Aortic smooth muscle cell (primary cell): ENCODE data around the gene ZNF211. TPM values are rescaled to one million over a fixed set of nuclear protein-coding genes. Genes with fewer than 3 reads are reported as not detected.

Experiments used
- total RNA-seq: library from RNA; depleted of rRNA; stranded (reverse); fragments of >200 nt; gene quantifications from 2 replicates; pipeline ENCODE4 v1.2.3, GENCODE V29; 2014

Gene ZNF211
- 10.2 and 11.8 TPM in 2 replicates for total RNA-seq

DNA sequence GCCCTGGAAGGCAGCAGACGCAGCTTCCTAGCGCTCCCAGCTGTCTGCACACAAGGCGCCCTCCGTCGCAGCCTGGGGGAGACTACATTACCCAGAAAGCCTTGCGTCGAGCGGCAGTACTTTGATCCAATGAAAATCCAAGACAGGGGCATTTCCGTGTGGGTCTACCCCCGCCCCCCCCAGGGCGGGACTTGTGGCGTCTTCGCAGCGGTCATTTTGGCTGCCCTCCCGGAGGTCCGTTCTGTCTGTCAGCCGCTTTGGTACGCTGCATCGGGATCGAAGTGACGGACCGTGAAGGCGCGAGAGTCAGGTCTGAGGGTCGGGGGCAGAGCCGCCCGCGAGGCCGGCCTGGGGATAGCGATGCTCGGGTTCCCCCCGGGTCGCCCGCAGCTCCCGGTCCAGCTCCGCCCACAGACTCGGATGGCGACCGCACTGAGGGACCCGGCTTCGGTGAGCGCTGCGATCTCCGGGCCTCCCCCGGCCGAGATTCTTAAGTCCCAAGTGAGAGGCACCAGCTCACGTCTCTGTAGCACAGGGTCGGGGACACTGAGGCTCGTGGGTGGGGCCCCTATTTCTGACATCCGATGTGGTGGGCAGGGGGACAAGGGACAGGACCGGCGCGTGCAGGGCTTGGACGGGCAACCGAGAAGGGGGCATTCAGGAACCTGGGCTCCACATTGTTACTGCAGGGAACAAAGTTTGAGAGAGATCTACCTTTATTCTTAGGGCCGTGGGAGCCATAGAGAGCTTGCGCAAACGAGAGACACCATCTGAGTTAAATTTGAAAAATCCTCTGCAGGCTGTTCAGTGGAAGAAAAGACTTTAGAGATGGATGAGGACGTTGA, at the start of gene ZNF211:
Gene ZNF211, plus strand, starts transcription at position 182 of the 845 bp plus-strand sequence. Its CDS starts 179 bp downstream, at position 361.

DNA sequence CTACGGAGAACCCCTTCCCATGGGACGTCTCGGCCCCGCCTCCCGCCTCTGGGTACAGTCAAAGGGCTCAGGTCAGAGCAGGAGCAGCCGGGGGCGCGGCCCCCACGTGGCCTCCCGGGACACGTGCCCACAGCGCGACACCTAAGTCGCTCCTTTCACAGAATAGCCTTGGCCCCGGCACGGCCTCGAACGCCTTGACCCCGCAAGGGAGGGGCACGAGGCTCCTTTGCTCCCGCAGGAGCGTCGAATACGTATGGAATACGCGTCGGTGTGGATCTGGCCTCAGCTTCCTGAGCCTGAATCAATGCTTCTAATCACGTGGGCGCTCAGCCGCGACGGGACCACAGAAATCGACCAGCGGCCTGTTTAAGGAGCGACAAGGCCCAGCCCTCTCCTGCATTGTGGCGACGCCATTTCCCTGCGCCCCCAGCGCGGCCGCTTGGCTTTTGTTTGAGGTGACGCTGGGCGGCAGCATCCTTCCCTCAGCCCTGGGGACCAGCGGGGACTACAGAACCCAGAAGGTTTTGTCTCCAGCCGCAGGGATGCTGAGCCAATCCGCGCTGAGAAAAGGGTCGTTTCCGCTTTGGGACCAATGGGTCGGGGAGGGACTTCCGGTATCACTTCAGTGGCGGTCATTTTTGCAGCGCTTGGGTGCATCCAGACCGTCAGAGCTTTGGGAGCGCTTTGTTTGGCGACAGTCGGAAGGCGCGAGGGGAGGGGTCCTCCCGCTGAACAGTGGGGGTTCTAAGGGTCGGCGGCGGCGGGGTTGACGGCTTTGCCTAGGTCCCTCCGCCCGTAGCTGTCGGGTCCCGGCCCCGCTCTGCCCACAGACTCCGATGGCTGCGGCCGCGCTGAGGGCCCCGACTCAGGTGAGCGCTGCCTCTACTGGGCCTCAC, 49.2 kb upstream of the ZNF211 start, which contains the start of gene ZIK1:
Gene ZIK1, plus strand, starts transcription at position 625 of the 896 bp plus-strand sequence. Its CDS starts 212 bp downstream, at position 837.

DNA sequence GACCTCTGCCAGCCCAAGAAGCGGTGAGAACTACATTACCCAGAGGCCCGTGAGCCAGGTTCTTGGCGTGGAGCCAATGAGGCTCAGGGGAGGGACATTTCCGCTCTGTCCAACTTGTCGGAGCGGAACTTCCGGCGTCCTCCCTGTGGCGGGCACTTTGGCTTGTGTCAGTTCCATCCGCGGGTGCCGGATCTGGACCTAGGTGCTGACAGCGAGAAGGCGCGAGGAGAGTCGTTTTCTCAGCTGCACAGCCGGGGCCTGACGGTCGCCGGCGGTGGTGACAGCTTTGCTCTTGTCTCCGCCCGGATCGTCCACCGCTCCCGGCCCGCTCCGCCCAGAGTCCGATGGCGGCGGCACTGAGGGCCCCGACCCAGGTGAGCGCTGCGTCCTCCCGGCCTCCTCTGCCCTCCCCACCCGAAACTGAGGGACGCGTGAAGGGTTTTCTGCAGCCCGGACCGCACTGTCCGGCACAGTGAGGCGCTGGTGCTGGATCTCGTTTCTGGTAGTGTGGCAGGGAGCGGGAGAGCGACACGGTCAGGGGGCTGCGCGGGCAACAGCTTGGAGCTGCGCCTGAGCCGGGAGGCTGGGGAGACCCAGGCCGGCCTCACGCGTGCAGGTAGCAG, 33.1 kb upstream of the ZNF211 start, which contains the start of gene ZNF530:
Gene ZNF530, plus strand, starts transcription at position 125 of the 623 bp plus-strand sequence. CDS start 4,461 bp downstream, outside the sequence.

DNA sequence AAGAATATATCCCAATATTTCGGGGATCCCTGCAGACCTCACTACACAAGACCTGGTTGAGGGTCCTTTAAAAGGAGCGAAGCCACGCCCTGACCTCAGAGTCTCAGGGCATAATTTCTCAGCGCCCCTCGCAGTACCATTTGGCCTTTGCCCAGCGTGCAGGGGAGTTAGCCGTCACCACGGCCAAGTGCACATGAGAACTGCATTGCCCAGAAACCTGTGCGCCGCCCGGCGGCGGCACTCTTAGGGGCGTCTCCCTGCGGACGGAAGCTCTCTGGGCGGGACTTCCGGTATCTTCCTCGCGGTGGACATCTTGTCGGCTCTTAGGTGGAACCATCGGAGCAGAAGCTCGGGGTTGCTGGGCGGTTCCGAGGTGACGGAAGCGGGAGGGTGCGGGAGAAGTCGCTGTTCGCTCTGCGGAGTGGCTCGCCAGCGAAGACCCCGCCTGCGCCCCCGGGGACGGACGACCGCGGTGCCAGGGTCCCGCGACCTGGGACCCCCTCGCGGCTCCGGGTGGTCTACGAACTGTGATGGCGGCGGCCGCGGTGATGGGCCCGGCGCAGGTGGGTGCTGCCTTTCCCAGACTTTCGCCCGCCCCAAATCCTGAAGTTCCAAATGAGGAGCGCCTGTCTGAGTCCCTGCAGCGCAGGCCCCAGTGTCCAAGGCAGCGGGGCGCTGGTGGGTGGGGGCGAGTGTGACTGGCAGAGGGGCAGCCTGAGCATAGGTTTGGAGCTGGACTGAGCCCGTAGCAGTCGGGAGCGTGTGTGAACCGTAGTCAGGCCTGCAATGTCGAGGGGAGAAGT, 18.8 kb upstream of the ZNF211 start, which contains the start of gene ZNF134:
Gene ZNF134, plus strand, starts transcription at position 302 of the 803 bp plus-strand sequence. CDS start 5,227 bp downstream, outside the sequence.

DNA sequence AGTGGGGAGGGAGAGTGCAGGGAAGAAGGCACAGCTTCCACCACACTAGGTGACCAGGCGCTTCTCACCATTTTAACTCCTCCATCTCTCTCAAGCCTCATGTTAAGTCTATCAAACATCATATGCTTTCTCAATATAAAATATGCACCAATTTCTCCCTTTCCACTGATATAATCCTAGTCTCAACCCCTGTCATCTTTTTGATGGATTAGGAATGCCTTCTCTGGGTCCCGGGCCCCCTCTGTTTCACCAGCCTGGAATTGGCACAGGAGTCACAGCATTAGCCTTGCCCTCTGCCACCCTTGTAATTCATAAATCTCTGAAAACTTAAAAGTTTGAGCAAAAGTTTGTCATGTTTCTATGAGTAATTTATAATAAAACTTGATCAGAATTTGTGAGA, 35.7 kb downstream of the ZNF211 start, which contains the start of gene ZSCAN4:
Gene ZSCAN4, plus strand, starts transcription at position 301 of the 400 bp plus-strand sequence. CDS start 7,211 bp downstream, outside the sequence.

Other genes starting within 250 kb of the ZNF211 start
- 24.7 and 25.1 TPM in 2 replicates for gene ZNF548, start 243.3 kb upstream of the ZNF211 start, total RNA-seq
- 11.7 and 12.3 TPM in 2 replicates for gene ZNF17, start 222.0 kb upstream of the ZNF211 start, total RNA-seq
- gene ZNF749, start 197.8 kb upstream of the ZNF211 start, total RNA-seq = 7.6 and 12.2 TPM in 2 replicates
- 0.79 and 0.99 TPM in 2 replicates for gene VN1R1, start 176.0 kb upstream of the ZNF211 start, total RNA-seq
- gene ZNF772, start 155.6 kb upstream of the ZNF211 start, total RNA-seq = 27.3 and 31.0 TPM in 2 replicates
- gene ZNF419, start 145.4 kb upstream of the ZNF211 start, total RNA-seq = 12.9 and 13.5 TPM in 2 replicates
- gene ZNF773, start 133.2 kb upstream of the ZNF211 start, total RNA-seq = 14.1 and 16.5 TPM in 2 replicates
- gene ZNF549, start 105.8 kb upstream of the ZNF211 start, total RNA-seq = 5.8 and 6.2 TPM in 2 replicates
- 6.9 and 9.1 TPM in 2 replicates for gene ZNF550, start 73.3 kb upstream of the ZNF211 start, total RNA-seq
- gene ZNF416, start 54.3 kb upstream of the ZNF211 start, total RNA-seq = 5.2 and 6.1 TPM in 2 replicates
- 7.6 and 12.0 TPM in 2 replicates for gene ZIK1, start 49.0 kb upstream of the ZNF211 start, total RNA-seq
- 3.6 and 4.2 TPM in 2 replicates for gene ZNF530, start 33.3 kb upstream of the ZNF211 start, total RNA-seq
- gene ZNF134, start 18.9 kb upstream of the ZNF211 start, total RNA-seq = 18.3 and 18.9 TPM in 2 replicates
- not detected in 2 replicates for gene ZSCAN4, start 35.8 kb downstream of the ZNF211 start, total RNA-seq
- 4.8 and 8.2 TPM in 2 replicates for gene ZNF551, start 48.8 kb downstream of the ZNF211 start, total RNA-seq
- gene ZNF154, start 76.0 kb downstream of the ZNF211 start, total RNA-seq = 5.4 and 7.1 TPM in 2 replicates
- 11.9 and 13.2 TPM in 2 replicates for gene ZNF671, start 94.5 kb downstream of the ZNF211 start, total RNA-seq
- 14.5 and 15.6 TPM in 2 replicates for gene ZNF776, start 113.6 kb downstream of the ZNF211 start, total RNA-seq
- 13.9 and 16.2 TPM in 2 replicates for gene ZNF586, start 136.5 kb downstream of the ZNF211 start, total RNA-seq
- gene ZNF552, start 181.7 kb downstream of the ZNF211 start, total RNA-seq = 3.2 and 4.7 TPM in 2 replicates
- 20.8 and 22.9 TPM in 2 replicates for gene ZNF587B, start 197.1 kb downstream of the ZNF211 start, total RNA-seq
- 19.3 and 20.5 TPM in 2 replicates for gene ZNF587, start 216.7 kb downstream of the ZNF211 start, total RNA-seq